NCI-H748 treated with DMSO at 0.1 percent for 48 hours (cell line): ENCODE results near the gene ADAMTS19.
"Not testable (repeated sequence)": the region's sequence is repeated elsewhere in the genome, so short reads cannot be mapped to it uniquely, and the experiment has no call there.

ENCODE experiments used
- DNase-seq: peaks from one replicate; lab custom pipeline; 2025; lab: John Stamatoyannopoulos, UW

ADAMTS19 gene

GRCh38 chr5:129459777-129460671, at the start of gene ADAMTS19:
TSS of gene ADAMTS19 (plus strand) at chr5:129460298. CDS start at chr5:129460392, 94 bp downstream.
- DNase-seq, result no peak

- DNase-seq, result no peak
Measured at GRCh38 chr5:129410488-129410887, 49.6 kb upstream of the ADAMTS19 start.

GRCh38 chr5:129412721-129413120, 47.4 kb upstream of the ADAMTS19 start:
- DNase-seq, result no peak

GRCh38 chr5:129413570-129413969, 46.5 kb upstream of the ADAMTS19 start:
- no peak for DNase-seq

GRCh38 chr5:129419292-129419691, 40.8 kb upstream of the ADAMTS19 start:
- DNase-seq, result no peak

- no peak for DNase-seq
Measured at GRCh38 chr5:129425031-129425430, 35.1 kb upstream of the ADAMTS19 start.

- no peak for DNase-seq
Measured at GRCh38 chr5:129426071-129426470, 34.0 kb upstream of the ADAMTS19 start.

- not testable (repeated sequence) for DNase-seq
Measured at GRCh38 chr5:129428636-129429035, 31.5 kb upstream of the ADAMTS19 start.

GRCh38 chr5:129431406-129431805, 28.7 kb upstream of the ADAMTS19 start:
- DNase-seq, result no peak

- DNase-seq, result no peak
Measured at GRCh38 chr5:129438322-129438721, 21.8 kb upstream of the ADAMTS19 start.

GRCh38 chr5:129440424-129440823, 19.7 kb upstream of the ADAMTS19 start:
- no peak for DNase-seq

GRCh38 chr5:129441096-129441495, 19.0 kb upstream of the ADAMTS19 start:
- DNase-seq, result no peak

- DNase-seq, result no peak
Measured at GRCh38 chr5:129445379-129445778, 14.7 kb upstream of the ADAMTS19 start.

GRCh38 chr5:129447968-129448367, 12.1 kb upstream of the ADAMTS19 start:
- DNase-seq, result no peak

- no peak for DNase-seq
Measured at GRCh38 chr5:129448654-129449053, 11.4 kb upstream of the ADAMTS19 start.

GRCh38 chr5:129454461-129454860, 5.6 kb upstream of the ADAMTS19 start:
- no peak for DNase-seq

- DNase-seq, result no peak
Measured at GRCh38 chr5:129459450-129459776, 685 bp upstream of the ADAMTS19 start.

GRCh38 chr5:129460672-129460935, 506 bp downstream of the ADAMTS19 start:
- DNase-seq, result no peak

- no peak for DNase-seq
Measured at GRCh38 chr5:129460936-129461710, 1.0 kb downstream of the ADAMTS19 start.

- DNase-seq, result no peak
Measured at GRCh38 chr5:129461711-129462332, 1.7 kb downstream of the ADAMTS19 start.

- DNase-seq, result no peak
Measured at GRCh38 chr5:129465776-129466344, 5.8 kb downstream of the ADAMTS19 start.

GRCh38 chr5:129474544-129474943, 14.4 kb downstream of the ADAMTS19 start:
- DNase-seq, result no peak

GRCh38 chr5:129476751-129477150, 16.7 kb downstream of the ADAMTS19 start:
- no peak for DNase-seq
